GM20000 (cell line): ENCODE measurements around the gene ATP6V0C.

ENCODE experiments used
- DNase-seq: peaks from one replicate; pipeline ENCODE4 v3.0.0; 2012; ENCODE audit warnings: low spot score
- TF ChIP-seq, protein P1 (sequence below): IDR thresholded peaks from 2 replicates; pipeline ENCODE4 v1.5.1; 2012; ENCODE audit warnings: mild to moderate bottlenecking, control low read depth; ENCODE audit errors: extremely low read depth, missing control alignments

Gene ATP6V0C

DNA sequence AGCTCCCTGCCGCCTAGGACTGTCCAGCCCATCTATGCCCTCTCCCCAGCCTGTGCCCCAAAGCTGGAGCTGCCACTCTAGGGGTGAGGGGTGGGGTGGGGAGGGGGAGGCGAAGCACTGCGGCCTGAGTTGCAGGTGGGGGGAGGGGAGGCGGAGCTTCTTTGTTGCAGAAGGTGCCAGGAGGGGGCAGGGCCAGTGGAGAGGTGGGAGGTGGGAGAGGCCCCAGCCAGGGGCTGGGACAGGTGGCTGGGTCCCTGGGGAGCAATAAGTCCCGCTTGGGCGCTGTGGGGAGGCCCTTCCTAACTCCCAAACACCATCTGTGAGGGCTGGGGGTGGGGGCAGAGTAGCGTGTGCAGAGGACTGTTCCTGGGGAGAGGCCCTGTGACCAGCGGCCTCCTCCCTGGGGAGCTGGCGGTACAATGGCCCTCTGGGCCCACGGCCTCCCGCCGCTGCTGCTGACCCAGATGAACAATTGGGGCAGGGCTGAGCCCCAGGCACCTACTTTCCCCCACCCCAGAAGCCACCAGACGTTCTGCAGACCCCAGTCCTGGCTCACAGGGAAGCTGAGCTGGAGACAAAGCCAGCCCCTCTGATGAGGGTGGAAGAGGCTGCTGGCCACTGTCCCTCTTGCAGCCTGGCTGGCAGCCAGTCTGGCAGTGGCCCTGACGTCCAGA, 44.9 kb upstream of the ATP6V0C start:
- TF ChIP-seq, protein P1, sequence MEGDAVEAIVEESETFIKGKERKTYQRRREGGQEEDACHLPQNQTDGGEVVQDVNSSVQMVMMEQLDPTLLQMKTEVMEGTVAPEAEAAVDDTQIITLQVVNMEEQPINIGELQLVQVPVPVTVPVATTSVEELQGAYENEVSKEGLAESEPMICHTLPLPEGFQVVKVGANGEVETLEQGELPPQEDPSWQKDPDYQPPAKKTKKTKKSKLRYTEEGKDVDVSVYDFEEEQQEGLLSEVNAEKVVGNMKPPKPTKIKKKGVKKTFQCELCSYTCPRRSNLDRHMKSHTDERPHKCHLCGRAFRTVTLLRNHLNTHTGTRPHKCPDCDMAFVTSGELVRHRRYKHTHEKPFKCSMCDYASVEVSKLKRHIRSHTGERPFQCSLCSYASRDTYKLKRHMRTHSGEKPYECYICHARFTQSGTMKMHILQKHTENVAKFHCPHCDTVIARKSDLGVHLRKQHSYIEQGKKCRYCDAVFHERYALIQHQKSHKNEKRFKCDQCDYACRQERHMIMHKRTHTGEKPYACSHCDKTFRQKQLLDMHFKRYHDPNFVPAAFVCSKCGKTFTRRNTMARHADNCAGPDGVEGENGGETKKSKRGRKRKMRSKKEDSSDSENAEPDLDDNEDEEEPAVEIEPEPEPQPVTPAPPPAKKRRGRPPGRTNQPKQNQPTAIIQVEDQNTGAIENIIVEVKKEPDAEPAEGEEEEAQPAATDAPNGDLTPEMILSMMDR = no peak
- DNase-seq = peak; percentile 86

DNA sequence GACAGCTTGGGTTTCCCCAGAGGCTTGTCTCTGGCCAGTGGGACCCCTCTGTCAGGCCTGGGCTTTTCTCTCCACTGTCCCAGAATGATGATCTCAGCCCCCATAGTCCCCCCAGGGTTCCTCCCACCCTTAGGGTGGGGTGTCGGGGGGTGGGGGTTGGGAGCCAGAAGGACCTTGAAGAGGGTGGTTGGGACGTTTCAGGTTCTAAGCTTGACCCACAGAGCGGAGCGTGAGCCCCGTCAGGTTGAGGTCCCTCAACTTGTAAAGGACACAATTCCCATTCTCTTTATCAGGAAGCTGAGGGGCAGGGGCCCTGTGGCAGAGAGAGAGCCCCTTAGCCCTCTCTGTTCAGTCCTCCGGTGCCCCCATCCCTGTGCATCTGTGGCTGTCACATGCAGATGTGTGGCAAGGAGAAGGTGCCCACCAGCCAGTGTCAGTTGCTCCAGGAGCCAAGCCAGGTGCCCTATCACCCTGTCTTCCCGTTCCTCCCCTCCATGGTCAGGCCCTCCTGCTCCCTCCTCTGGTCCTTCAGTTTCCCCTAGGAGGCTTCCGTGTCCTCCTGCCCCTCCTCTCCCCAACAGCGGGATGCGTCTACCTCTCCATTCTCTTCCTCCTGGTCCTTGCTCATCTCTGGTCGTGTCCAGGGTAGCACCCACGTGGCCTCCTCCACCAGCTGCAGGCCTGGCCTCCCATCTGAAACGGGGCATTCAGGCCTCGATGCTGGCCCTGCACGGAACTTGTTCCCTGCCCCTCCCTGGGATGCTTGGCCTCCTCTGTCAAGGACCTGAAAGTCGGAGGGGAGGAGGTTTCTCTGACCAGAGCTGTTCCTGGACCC, 44.1 kb upstream of the ATP6V0C start:
- DNase-seq = peak; percentile 55
- TF ChIP-seq, protein P1 = no peak

DNA sequence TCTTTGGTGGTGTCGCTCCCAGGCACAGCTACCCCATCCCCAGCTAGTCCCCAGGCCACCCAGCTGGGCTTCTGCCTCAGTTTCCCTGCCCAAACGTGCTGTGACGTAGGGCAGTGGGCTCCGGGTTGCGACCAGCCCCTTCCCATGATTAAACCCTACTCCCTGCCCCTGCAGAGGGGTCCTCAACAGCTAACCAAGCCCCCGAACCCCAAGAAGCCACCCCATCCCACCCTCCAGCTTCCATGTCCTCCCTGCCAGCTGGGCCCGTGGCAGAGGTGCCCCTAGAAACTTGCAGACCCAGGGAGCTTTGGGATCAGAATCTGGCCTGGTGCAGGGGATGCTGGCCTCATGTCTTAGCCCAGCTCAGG, 43.5 kb upstream of the ATP6V0C start:
- DNase-seq = no peak
- TF ChIP-seq, protein P1 = no peak

DNA sequence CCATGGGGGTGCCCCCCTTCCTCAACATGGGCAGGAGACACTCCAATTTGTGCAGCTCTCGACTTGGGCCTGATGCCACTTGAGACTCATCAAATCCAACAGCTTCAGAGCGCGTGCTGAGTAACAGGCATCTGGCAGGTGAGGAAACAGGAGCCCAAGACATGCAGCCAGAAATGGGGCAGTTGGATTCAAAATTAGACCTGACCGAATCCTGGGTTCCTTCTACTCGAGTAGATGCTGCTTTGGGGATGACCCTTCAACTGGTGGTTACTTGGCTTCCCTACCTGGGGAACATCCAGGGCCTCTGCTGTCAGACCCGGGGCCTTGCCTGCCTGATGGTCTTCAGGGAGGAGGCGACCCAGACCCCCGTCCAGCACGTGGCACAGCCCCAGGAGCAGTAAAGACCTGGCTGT, 43.1 kb upstream of the ATP6V0C start:
- TF ChIP-seq, protein P1 = no peak
- DNase-seq = no peak

DNA sequence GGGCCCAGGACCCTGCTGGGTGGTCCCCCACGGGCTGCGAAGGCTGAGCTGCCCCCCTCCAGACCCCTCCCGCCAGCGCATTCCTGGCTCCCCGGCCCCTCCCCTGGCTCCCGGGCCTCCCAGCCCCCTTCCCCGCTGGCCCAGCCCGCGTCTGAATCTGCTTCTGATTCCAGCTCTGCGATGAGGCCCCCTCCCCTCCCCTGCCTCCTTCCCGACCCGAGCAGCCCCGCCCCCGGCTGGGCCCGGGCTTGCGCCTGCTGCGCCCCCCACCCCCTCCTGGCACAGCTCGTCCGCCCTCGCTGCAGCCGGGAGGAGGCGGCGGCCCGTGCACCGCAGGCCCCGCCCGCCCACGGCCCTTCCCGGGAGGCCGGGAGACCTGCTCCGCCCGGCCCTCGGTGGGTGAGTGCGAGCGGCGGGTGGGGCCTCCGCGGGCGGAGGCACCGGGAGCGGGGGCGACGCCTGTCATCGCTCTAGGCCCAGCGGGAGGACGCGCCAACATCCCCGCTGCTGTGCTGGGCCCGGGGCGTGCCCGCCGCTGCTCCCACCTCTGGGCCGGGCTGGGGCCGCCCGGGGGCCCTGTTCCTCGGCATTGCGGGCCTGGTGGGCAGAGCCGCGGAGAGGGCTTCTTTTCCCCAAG, 42.6 kb upstream of the ATP6V0C start, which contains the start of gene NTN3:
Gene NTN3, plus strand, starts transcription at position 282 of the 637 bp plus-strand sequence. CDS start 405 bp downstream, outside the sequence.
- TF ChIP-seq, protein P1 = no peak
- DNase-seq = peak; percentile 70

DNA sequence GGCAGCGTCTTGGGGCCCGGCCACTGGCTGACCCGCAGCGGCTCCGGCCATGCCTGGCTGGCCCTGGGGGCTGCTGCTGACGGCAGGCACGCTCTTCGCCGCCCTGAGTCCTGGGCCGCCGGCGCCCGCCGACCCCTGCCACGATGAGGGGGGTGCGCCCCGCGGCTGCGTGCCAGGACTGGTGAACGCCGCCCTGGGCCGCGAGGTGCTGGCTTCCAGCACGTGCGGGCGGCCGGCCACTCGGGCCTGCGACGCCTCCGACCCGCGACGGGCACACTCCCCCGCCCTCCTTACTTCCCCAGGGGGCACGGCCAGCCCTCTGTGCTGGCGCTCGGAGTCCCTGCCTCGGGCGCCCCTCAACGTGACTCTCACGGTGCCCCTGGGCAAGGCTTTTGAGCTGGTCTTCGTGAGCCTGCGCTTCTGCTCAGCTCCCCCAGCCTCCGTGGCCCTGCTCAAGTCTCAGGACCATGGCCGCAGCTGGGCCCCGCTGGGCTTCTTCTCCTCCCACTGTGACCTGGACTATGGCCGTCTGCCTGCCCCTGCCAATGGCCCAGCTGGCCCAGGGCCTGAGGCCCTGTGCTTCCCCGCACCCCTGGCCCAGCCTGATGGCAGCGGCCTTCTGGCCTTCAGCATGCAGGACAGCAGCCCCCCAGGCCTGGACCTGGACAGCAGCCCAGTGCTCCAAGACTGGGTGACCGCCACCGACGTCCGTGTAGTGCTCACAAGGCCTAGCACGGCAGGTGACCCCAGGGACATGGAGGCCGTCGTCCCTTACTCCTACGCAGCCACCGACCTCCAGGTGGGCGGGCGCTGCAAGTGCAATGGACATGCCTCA, 41.9 kb upstream of the ATP6V0C start:
- TF ChIP-seq, protein P1 = no peak
- no peak for DNase-seq
